Measurements from ENCODE around the gene SERTAD4.

SERTAD4 gene

DNA sequence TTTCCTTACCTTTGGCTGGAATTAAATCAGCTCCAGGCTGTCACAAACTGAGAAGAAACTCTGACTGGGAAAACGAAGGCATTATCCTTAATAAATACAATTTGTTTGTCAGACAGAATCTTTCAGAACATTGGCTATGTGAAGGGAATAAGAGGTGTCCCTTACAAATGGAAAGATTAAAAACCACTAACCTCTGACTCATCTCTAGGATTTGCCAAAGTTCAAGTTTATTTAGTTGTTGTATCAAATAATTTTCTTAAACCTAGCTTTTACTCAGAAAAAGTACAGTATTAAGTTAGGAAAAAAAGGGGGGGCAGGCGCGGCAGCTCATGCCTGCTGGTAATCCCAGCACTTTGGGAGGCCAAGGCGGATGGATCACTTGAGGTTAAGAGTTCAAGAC is 15.7 kb downstream of the SERTAD4 start:
- DNase-seq (ENCODE audit: low read depth), result peak; percentile 51
- TF ChIP-seq, protein P1, sequence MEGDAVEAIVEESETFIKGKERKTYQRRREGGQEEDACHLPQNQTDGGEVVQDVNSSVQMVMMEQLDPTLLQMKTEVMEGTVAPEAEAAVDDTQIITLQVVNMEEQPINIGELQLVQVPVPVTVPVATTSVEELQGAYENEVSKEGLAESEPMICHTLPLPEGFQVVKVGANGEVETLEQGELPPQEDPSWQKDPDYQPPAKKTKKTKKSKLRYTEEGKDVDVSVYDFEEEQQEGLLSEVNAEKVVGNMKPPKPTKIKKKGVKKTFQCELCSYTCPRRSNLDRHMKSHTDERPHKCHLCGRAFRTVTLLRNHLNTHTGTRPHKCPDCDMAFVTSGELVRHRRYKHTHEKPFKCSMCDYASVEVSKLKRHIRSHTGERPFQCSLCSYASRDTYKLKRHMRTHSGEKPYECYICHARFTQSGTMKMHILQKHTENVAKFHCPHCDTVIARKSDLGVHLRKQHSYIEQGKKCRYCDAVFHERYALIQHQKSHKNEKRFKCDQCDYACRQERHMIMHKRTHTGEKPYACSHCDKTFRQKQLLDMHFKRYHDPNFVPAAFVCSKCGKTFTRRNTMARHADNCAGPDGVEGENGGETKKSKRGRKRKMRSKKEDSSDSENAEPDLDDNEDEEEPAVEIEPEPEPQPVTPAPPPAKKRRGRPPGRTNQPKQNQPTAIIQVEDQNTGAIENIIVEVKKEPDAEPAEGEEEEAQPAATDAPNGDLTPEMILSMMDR (conservative IDR thresholded peaks at IDR 0.05; ENCODE audit: control insufficient read depth, insufficient read depth, low read depth, low read length), result no peak
- H3K4me3 ChIP-seq (ENCODE audit: control insufficient read depth, low read depth, low read length), result no peak overlapping the region

DNA sequence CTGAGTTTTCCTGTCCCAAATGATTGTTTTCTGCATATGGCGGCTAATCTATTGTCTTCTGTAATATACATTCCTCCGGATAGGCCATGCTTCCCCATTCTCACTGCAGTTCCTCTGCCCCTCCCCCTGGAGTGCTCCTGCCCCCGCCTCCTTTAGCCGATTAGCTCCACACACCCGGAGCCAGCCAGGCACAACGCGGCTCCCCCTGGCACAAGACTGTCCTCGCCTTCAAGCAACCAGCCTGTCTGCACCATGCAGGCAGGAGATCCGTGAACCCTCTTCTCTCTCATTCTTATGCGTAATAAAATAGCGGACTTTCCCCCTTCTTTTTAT is 18.0 kb downstream of the SERTAD4 start:
- no peak for DNase-seq (ENCODE audit: low read depth)
- H3K4me3 ChIP-seq (ENCODE audit: control insufficient read depth, low read depth, low read length), result no peak overlapping the region
- TF ChIP-seq, protein P1 (conservative IDR thresholded peaks at IDR 0.05; ENCODE audit: control insufficient read depth, insufficient read depth, low read depth, low read length), result no peak

DNA sequence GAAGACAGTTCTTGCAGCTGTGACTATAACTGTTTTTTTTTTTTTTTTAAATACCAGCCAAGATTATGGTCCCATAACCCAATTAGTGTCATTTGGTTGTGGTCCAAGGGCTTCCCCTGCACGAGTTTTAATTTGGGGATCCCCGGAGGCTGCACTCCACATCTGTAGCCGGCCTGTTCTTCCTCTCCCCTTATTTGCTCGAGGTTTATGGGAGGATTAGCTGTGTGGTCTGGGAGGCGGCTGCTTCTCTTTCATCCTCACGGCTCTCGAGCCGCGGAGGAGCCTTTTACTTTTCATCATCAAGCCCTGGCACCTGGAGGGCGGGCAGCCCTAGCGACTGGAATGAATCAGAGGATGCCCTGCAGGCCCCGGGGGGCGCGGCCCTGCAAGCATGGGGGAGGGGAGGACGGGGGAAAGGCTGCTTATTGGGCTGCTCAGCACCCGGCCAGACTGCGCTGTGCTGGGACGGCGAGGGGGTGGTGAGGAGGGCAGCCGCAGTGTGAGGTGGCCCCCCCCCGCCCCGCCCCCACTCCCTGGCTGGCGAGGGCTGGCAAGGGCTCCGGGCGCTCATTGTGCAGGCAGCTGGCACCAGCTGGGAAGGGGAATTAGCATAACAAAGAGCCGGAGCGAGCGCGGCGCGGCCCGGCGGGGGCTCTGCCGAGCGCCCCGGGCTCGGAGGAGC is 18.5 kb downstream of the SERTAD4 start:
- peak overlapping the region; percentile 6 for H3K4me3 ChIP-seq (ENCODE audit: control insufficient read depth, low read depth, low read length)
- TF ChIP-seq, protein P1 (conservative IDR thresholded peaks at IDR 0.05; ENCODE audit: control insufficient read depth, insufficient read depth, low read depth, low read length), result no peak
- DNase-seq (ENCODE audit: low read depth), result no peak

DNA sequence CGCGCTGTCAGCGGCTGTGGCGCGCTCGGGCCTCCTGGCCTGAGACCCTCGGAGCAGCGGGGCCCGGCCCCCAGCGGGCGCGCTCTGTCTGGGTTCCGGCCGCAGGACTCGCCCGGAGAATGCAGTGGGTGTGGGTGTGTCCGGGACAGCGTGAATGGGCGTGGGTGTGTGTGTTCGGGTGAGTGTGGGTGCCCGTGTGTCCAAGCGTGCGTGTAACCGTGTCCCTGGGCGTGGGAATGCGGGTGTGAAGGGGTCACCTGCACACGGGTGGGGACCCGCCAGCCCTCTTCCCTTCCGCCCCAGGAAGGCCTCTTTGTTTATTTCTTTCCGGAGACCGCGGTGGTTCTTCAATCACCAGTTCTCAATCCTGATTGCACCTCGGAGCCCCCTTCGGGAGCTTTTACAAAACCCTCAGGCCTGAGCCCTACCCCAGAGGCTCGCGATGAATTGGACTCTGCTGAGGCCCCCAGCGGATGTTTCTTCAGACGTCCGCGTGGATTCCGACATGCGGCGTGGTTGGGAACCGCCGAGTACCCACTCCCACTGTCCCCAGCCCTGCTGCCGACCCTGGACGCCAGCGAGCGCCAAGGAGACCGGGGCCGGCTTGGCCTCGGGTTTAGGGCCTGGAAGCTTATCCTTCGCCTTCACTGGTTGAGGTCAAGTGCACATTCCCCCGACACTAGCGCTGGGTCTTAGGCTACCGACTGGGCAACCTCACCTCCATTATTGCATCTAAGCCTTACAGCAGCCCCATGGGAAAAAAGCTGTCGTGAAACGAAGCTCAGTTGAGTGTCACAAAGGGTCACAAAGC is 19.3 kb downstream of the SERTAD4 start:
- DNase-seq (ENCODE audit: low read depth), result no peak
- TF ChIP-seq, protein P1 (conservative IDR thresholded peaks at IDR 0.05; ENCODE audit: control insufficient read depth, insufficient read depth, low read depth, low read length), result no peak
- no peak overlapping the region for H3K4me3 ChIP-seq (ENCODE audit: control insufficient read depth, low read depth, low read length)

DNA sequence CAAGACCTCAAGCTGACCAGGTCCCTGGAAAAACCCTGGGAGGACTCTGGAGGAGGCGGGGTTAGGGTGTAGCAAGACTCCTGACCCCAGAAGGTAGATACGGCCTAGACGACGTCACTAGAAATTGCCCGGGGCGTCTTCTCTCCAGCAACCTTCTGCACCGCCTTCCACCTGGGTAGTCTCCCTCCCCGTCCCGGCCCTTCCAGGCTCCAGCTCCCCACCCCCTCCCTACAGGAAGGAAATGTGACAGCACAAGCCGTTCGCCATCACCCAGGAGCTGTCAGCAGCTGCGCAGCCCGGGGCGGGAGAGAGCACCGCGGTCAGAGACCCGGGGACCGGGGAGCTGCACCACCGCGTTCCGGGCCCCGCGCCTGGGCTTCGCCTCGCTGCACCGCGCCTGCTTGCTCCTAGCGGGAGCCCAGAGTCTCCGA is 20.0 kb downstream of the SERTAD4 start:
- H3K4me3 ChIP-seq (ENCODE audit: control insufficient read depth, low read depth, low read length), result no peak overlapping the region
- TF ChIP-seq, protein P1 (conservative IDR thresholded peaks at IDR 0.05; ENCODE audit: control insufficient read depth, insufficient read depth, low read depth, low read length), result no peak
- DNase-seq (ENCODE audit: low read depth), result no peak

DNA sequence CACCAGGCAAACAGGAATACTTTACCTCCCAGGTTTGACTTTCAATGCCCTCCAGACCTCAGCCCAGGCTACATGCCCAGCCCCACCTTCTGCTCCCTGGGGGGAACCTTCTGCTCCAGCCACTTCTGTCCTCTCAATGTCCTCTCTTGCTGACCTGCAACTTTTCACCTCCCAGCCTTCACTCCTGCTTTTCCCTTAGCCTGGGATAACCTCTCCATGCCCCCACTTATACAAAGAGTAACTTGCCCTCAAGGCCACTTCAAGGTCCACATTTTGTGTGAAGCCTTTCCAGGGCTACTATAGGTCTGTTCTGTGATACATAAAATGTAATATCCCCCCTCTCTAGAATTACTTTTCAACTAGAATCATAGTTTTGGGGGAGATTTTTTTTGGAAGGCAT is 21.7 kb downstream of the SERTAD4 start:
- H3K4me3 ChIP-seq (ENCODE audit: control insufficient read depth, low read depth, low read length), result no peak overlapping the region
- TF ChIP-seq, protein P1 (conservative IDR thresholded peaks at IDR 0.05; ENCODE audit: control insufficient read depth, insufficient read depth, low read depth, low read length), result no peak
- DNase-seq (ENCODE audit: low read depth), result no peak

Data from fibroblast of mammary gland (primary cell).